Fibroblast of peridontal ligament (primary cell): ENCODE data around the gene SMAD3.

Experiments
- DNase-seq: peaks from one replicate; pipeline ENCODE4 v3.0.0-alpha.2; 2010; ENCODE audit errors: extremely low read depth

SMAD3 gene

DNA sequence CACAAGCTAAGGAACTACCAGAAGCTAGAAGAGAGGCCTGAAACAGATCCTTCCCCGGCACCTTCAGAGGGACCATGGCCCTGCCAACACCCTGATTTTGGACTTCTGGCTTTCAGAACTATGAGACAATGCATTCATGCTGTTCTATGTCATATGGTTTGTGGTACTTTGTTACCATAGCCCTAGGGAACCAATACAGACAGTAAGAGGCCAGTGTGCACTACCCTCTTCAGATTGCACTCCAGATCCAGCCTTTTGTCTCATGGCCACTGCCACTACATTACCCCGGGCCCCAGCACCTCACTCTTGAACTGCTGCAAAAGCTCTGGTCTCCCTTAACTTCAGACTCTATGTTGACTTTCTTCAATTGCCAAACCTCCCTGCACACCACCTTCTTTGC is 165.1 kb downstream of the SMAD3 start:
- no peak for DNase-seq

DNA sequence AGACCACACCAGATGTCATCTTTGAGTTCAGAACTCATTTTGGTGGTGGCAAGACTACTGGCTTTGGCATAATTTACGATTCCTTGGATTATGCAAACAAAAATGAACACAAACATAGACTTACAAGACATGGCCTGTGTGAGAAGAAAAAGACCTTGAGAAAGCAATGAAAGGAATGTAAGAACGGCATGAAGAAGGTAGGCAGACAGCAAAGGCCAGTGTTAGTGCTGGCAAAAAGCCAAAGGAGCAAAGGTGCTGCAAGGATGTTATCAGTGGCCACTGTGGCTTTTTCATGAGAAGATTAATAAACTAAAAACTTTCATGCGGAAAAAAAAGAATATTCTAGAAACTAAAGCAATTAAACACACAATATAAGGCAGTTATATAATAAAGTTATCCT is 167.2 kb downstream of the SMAD3 start:
- DNase-seq, result no peak

DNA sequence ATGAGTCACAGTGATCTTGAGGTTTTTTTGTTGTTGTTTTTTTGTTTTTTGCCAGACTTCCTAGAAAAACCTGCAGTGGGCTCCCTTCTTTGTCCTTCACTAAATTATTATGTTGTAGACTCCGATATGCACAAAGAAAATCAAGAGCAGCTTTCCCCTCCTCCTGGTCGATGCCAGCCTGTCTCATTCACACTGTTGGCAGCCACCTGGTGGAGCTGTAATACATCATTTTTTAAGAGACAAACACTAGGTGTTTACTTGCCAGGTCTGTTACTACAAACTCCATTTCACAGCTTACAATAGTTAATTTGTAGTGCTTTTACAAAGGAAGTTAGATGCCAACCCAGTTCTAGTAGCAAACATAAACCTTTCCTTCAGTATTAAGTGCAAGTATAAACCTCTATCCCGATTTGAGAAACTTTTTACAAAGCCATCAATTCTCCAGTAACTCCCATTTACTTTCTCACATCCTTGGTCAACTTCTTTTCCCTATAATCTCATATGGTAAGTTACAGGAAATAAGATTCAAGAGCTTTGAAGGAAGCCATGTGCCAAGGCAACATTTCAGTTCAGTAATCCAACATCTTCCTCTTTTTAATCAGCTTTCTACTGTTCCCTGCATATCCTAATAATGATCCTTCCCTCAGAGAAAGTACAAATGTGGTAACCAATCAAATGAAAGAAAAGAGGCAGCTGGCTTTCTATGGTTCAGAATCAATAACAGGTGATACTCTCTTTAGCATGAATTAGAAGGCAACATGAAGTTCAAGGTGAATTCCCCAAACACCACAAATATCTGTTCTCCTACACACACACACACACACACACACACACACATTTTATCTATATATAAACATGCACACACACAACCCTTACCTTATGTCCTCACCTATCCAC is 175.1 kb downstream of the SMAD3 start:
- DNase-seq, result no peak

DNA sequence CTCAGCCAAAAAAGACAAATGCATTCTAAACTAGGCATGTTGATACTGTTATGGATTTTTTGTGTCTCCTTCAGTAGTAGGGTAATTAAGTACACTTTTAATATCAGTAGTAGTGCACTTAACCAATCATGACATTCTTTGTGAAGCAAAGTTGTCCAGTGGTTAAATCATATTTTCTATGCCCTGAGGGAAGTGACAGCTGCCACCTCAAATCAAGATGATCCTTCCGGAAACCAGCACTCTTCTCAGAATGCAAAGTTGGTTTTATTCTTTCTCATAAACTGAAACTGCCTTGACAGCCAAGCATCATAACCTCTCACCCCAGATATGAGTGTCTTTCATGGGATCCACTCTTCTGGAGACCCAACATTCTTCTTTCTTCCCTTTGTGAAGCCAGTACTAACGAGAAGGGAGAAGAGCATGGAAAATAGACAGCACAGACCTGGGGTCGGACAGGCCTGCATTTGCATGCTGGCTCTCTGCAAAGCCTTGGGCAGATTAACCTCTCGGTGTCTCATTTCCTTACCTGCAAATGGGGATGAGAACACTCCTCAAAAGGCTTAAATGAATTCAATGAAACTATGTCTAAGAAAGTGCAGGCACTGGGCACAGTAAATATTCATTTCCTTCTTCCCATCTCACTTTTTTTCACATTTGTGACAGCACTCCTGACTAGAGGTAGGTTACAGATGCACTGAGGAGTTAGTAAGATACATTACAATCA is 175.9 kb downstream of the SMAD3 start:
- no peak for DNase-seq

GRCh38 chr15:67242708-67243111 is 177.3 kb downstream of the SMAD3 start:
- peak; percentile 83 for DNase-seq
